Esophagus squamous epithelium (tissue), 4 donors: ENCODE measurements around the gene CPA5.

ENCODE experiments used
- CTCF ChIP-seq, 6 experiments: fragments of 450-650 bp in 4 of 6; fragments of 200-600 bp in 2 of 6; sonication (generic) in 2 of 6; IDR thresholded peaks; one replicate each; pipeline ENCODE4 v1.5.1; 2016 to 2019; ENCODE audit warnings: antibody characterized with exemption in 6 of 6, mild to moderate bottlenecking in 4 of 6, moderate library complexity in 4 of 6
- POLR2A ChIP-seq, 4 donors: fragments of 450-650 bp; IDR thresholded peaks; one replicate each; pipeline ENCODE4 v1.6.1; 2017; ENCODE audit warnings: antibody characterized with exemption in 4 of 4, mild to moderate bottlenecking in 4 of 4, moderate library complexity in 3 of 4

GRCh38 chr7:130342701-130343380, 1.8 kb upstream of the CPA5 start:
- TF ChIP-seq POLR2A (IDR thresholded peaks at IDR 0.05) (no peak), CTCF (IDR thresholded peaks at IDR 0.05) (no peak)
